Measurements from ENCODE around the gene PRORP.
"Not testable (repeated sequence)": the region's sequence is repeated elsewhere in the genome, so short reads cannot be mapped to it uniquely, and the experiment has no call there.

Gene PRORP

DNA sequence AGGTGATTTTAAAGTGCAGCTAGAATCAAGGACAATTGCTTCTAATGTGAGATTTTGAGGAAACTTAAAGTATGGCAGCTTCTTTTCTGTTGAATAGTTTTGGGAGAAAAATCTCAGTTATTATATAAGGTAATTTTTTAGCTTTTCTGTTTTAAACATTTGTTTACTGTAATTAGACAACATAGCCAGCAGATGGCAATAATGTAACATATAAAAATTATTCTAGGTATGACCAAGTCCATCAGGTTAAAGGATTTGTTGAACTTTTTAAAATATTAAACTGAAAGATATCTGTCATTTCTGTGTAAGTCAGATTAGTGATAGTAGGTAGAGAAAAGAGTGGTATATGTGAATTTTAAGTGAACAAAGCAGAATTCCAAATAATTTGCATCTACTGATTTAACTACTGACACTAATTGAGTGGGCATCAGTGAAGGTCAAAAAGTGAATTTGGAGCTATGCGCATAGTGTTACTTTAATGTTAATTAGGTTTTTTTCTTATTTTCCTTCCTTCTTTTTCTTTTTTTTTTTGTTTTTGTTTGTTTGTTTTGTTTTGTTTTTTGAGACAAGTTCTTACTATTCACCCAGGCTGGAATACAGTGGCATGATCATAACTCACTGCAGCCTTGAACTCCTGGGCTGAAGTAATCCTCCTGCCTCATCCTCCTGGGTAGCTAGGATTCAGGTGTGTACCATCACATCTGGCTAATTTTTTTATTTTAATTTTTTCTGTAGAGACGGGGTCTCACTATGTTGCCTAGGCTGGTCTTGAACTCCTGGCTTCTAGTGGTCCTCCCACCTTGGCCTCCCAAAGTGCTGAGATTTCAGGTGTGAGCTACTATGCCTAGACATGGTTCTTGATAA lies 18.6 kb downstream of the PRORP start:
- no peak for DNase-seq

DNA sequence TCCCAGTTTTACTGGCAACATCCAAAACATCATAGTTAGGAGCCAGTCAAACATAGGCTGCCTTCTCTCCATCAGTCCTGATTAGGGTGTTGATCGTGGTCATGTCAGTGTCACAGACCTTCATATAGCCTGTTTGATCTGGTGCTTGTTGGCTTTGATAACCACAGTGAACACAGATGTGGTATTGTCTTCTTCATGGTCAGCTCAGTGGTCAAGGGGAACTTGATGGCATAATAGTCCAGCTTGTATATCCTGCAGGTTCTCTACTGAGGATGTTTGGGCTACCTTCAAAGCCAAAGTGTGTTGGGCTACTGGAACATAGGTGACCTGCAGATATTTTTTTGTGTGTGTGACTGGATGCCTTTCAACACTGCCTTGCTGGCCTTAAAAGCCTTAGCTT lies 21.7 kb downstream of the PRORP start:
- DNase-seq: no peak

DNA sequence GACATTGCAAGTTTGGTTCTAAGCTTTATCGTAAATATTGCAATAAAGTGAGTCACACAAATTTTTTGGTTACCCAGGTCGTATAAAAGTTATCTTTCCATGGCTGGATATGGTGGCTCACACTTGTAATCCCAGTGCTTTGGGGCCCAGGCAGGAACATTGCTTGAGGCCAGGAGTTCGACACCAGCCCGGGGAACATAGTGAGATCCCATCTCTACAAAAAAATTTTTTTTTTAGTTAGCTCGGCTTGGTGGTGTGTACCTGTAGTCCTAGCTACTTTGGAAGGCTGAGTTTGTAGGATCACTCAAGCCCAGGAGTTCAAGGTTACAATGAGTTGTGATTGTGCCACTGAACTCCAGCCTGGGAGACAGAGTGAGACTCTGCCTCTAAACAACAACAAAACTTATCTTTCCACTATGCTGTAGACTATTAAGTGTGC lies 24.4 kb downstream of the PRORP start:
- DNase-seq: no peak

DNA sequence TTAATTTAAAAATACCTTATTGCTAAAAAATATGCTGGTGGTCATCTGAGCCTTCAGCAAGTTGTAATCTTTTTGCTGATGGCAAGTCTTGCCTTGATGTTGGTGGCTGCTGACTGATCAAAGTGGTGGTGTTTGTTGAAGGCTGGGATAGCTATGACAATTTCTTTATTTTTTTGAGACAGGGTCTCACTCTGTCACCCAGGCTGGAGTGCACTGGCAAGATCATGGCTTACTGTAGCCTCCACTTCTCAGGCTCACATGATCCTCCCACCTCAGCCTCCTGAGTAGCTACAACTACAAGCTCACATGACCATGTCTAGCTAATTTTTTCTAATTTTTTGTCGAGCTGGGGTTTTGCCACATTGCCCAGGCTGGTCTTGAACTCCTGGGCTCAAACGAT lies 24.8 kb downstream of the PRORP start:
- DNase-seq: no peak

DNA sequence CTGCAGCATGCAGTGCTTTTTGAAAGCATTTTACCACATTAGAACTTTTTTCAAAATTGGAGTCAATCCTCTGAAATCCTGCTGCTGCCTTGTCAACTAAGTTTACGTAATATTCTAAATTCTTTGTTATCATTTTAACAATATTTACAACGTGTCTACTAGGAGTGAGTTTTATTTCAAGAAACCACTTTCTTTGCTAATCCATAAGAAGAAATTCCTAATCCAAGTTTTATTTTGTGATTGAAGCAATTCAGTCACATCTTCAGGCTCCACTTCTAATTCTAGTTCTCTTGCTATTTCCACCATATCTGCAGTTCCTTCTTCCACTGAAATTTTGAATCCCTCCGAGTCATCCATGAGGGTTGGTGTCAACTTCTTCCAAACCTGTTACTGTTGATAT lies 25.4 kb downstream of the PRORP start:
- no peak for DNase-seq

DNA sequence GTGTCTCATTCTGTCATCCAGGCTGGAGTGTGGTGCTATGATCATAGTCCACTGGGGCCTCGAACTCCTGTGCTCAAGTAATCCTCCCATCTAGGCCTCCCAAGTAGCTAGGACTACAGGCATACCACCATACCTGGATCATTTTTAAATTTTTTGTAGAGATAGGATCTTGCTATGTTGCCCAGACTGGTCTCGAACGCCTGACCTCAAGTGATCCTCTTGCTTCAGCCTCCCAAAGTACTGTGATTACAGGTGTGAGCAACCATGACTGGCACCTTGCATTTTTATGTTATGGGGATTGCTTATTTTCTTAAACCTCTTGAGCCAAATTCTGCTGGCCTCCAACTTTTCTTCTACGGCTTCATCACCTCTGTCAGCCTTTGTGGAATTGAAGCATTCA lies 26.9 kb downstream of the PRORP start:
- no peak for DNase-seq

DNA sequence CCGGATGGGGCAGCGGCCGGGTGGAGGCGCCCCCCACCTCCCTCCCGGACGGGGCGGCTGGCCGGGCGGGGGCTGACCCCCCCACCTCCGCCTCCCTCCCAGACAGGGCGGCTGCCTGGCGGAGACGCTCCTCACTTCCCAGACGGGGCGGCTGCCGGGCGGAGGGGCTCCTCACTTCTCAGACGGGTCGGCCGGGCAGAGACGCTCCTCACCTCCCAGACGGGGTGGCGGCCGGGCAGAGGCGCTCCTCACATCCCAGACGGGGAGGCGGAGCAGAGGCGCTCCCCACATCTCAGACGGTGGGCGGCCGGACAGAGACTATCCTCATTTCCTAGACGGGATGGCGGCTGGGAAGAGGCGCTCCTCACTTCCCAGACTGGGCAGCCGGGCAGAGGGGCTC lies 30.2 kb downstream of the PRORP start:
- DNase-seq: not testable (repeated sequence)

DNA sequence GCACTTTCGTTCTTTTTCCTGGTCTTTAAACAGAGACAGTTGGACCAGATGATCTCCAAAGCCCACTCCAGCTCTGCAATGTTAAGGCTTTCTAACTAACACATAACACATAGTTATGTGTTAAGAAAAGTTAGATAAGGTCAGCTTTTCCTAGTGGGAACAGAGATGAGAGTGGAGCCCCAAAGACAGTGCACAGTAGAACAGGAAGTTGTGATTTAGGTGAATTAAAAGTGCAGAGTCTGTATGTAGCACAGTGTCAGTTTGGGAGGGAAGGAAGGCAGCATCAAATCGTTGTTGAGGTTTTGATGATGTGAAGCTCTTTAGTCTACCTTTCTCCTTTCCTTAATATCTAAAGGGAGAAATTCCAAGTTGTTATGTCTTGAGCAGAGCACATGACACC lies 31.7 kb downstream of the PRORP start:
- DNase-seq: no peak

DNA sequence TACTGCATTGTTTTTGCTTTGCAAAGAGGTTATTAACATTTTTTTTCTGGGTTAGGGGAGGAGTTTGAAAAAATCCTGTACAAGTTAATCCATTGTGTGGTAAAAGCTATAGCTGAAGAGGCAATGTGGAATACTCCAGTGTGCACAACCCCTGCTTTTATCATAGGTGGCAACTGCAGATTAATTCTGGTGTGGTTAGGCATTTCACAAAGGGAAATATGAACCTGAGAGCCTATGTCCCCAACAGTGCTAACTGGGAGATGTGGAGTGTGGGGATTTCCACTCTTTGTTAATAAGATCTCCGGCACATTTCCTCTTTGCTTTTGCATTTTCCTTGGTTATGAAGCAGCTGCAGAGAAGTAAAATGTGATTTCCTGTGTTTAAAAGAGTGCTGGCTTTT lies 33.6 kb downstream of the PRORP start:
- DNase-seq: no peak

DNA sequence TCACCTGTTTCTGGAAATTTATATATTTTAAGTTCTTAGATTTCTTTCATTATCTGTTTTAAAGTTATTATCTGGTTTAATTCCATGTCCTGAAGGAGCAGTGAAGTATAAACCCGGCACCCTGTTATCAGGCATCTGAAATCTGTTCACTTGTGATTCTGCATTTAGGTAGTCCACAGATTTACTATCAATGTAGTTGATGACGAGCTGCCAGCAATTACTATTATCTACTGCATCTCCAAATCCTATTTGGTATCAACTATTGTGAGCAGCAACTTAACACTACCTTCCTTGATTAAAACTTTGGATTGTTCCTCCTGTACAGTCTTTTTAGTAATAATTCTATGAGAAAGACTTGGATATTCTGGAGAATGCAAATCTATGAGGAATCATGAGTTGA lies 36.1 kb downstream of the PRORP start:
- no peak for DNase-seq

DNA sequence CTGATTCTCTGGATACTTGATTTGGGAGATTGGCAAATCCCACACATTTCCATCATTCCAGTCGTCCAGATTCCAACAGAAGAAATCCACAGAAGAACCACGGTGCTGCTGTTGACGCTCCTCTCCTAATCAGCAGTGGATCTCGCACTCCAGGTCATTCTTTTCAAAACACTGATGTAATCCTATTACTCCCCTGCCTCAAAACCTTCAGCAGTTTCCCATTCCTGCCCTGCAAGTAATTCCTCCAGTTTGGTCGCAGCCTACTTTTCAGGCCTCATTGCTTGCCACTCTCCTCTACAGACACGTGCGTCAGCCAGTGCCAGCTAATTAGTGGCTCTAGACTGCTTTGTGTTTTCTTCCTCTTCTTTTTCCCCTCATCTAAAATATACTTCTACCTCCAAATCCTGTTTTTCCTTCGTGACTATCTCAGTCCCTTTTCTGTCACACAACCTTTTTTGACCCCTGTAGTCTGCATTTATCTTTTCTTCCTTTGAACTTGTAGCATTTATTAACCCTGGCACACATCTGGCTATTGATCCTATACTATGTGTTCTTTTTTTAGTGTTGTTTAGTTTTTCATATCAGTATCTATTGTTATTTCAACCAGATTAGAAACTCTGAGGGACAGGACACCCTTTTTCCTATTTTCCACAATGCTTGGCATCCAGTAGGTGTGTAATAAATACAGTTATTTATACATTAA lies 36.8 kb downstream of the PRORP start:
- no peak for DNase-seq

DNA sequence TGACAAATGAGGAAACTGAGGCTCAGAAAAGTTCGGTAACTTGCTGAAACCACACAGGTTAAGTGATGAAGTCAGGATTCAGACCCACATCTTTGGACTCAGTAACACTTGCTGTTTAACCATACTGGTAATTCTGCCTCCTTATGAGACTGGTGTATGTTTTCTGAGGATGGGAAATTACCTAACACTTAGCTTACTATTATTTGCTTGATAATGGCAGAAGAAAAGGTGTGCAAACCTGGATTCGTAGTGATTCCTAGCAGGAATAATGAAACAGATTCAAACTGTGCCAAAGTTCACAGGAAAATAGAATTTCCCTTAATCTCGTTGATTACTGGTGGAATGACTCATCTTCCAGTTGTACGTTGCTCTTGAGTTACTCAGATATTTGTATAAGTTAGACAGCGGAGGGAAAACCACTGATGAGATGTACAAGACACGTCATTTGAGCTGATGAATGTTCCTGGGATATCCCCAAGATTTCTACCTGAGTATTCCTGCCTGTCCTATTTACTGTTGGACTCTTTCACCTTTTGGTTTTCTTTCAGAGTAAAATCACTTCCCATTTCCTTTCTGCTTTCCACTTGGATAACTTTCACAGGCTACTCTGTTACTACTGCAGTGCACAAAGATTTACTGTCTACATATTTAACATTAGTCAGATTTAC lies 37.5 kb downstream of the PRORP start:
- DNase-seq: no peak

DNA sequence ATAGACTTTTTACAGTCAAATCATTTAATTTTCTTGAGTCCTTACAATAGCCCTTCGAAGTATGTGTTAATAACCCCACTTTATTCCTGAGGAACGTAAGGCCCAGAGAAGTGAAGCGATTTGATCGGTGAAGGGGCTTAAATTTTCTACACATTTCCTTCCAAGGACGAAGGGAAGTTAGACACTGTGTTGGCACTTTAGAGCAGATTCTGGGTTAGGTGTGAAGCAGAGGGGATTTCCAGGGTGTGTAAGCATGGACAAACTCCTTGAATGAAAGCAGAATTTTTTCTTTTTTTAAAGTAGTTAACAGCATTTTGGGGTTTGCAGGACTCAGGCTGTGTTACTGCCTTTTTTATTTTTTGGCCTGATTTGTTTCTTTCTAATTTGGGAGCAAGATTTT lies 38.9 kb downstream of the PRORP start:
- no peak for DNase-seq

DNA sequence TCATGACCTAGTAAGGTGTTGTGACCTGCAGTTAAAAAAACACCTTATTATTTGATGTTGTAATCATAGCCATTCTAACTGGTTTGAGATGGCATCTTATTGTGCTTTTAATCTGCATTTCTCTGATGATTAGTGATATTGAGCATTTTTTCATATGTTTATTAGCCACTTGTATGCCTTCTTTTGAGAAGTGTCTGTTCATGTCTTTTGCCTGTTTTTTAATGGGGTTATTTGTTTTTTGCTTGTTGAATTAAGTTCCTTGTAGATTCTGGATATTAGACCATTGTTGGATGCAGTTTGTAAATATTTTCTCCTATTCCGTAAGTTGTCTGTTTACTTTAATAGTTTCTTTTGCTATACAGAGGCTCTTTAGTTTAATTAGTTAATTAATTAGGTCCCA lies 41.0 kb downstream of the PRORP start:
- DNase-seq: no peak

DNA sequence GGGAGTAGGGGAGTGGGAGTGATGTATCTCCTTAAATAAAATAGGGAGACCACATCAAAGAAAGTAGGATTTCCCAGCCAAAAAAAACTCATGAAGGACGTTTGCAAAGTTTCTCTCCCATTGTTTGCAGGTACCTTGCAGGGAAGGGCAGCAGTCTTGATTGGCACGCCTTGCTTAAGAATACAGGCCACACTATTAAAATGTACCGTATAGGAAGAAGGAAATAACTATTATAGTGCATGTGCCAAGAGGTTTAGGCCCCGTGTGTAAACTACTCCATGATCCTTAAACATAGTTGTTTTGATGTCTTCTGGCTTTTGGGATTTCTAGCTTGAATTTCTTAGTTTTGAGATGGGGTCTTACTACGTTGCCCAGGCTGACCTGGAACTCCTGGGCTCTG lies 42.5 kb downstream of the PRORP start:
- DNase-seq: no peak

DNA sequence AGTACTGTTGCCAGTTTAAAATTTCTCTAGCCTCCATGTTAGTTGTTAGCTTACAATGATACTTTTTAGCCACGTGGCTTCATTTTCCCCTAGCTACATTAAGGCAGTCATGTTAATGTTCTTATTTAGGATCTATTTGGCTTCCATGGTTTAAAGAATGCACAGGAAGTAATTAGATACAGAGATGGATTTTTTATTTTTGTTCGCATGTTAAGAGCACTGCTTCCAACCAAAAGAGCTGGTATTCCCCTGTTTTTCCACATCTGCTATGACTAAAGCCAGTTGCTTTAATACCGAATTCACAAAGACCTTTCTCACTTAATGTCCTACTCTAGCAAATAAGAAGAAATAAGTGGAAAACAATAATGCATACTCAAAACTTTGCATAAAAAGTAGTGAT lies 45.1 kb downstream of the PRORP start:
- no peak for DNase-seq
